HG02943 (cell line): ENCODE measurements around the gene TMEM229A.
"Not testable (repeated sequence)": the region's sequence is repeated elsewhere in the genome, so short reads cannot be mapped to it uniquely, and the experiment has no call there.

ENCODE experiments used
- ATAC-seq: cut with Tn5 transposase; IDR thresholded peaks from one replicate; pipeline ENCODE4 v1.9.1; 2021; ENCODE audit warnings: mild to moderate bottlenecking, low read depth, moderate library complexity; ENCODE audit not compliant: unreplicated experiment

The TMEM229A gene

GRCh38 chr7:124033095-124033806, 384 bp upstream of the TMEM229A start:
- no peak for ATAC-seq

- ATAC-seq = no peak
Measured at GRCh38 chr7:124031919-124032318, 948 bp downstream of the TMEM229A start.

GRCh38 chr7:124031406-124031805, 1.5 kb downstream of the TMEM229A start:
- no peak for ATAC-seq

- ATAC-seq = no peak
Measured at GRCh38 chr7:124030964-124031363, 1.9 kb downstream of the TMEM229A start.

GRCh38 chr7:124029396-124030188, 3.3 kb downstream of the TMEM229A start:
- no peak for ATAC-seq

GRCh38 chr7:124027236-124027635, 5.6 kb downstream of the TMEM229A start:
- no peak for ATAC-seq

GRCh38 chr7:124024329-124024728, 8.5 kb downstream of the TMEM229A start:
- ATAC-seq = not testable (repeated sequence)

GRCh38 chr7:124022551-124022950, 10.3 kb downstream of the TMEM229A start:
- no peak for ATAC-seq

GRCh38 chr7:124020060-124020459, 12.8 kb downstream of the TMEM229A start:
- ATAC-seq = no peak

GRCh38 chr7:124013306-124013705, 19.6 kb downstream of the TMEM229A start:
- ATAC-seq = no peak

GRCh38 chr7:124012864-124013263, 20.0 kb downstream of the TMEM229A start:
- ATAC-seq = no peak

- no peak for ATAC-seq
Measured at GRCh38 chr7:124009321-124009720, 23.5 kb downstream of the TMEM229A start.

- not testable (repeated sequence) for ATAC-seq
Measured at GRCh38 chr7:124008296-124008695, 24.6 kb downstream of the TMEM229A start.

- no peak for ATAC-seq
Measured at GRCh38 chr7:123999703-124000102, 33.2 kb downstream of the TMEM229A start.

- ATAC-seq = no peak
Measured at GRCh38 chr7:123998921-123999320, 33.9 kb downstream of the TMEM229A start.

- no peak for ATAC-seq
Measured at GRCh38 chr7:123996327-123996625, 36.6 kb downstream of the TMEM229A start.

GRCh38 chr7:123995617-123996326, 37.1 kb downstream of the TMEM229A start:
- ATAC-seq = no peak

GRCh38 chr7:123994449-123994848, 38.4 kb downstream of the TMEM229A start:
- no peak for ATAC-seq

GRCh38 chr7:123993996-123994395, 38.9 kb downstream of the TMEM229A start:
- no peak for ATAC-seq

GRCh38 chr7:123992913-123993518, 39.9 kb downstream of the TMEM229A start:
- ATAC-seq = no peak

GRCh38 chr7:123987445-123987844, 45.4 kb downstream of the TMEM229A start:
- no peak for ATAC-seq
